Measurements from ENCODE around the gene CEP128.

GRCh38 chr14:80954687-80955299 is 13.3 kb upstream of the CEP128 start:
- TF ChIP-seq CTCF (conservative IDR thresholded peaks at IDR 0.05) = peak; percentile 88
- TF ChIP-seq EZH2 (IDR thresholded peaks at IDR 0.05; ENCODE audit: low read depth) = no peak

Measured in PC-9 (cell line).